Astrocyte (in vitro differentiated cells and primary cell): ENCODE measurements around the gene OIP5. TPM values are rescaled to one million over a fixed set of nuclear protein-coding genes. Genes with fewer than 3 reads are reported as not detected.

Experiments
- DNase-seq: peaks from one replicate; pipeline ENCODE4 v3.0.0-alpha.2; 2010; ENCODE audit warnings: low read depth
- FAIRE-seq: peaks from 2 replicates; lab custom pipeline; 2011; peaks lifted over from hg19 to GRCh38; lab: Jason Lieb, UNC
- H2AFZ ChIP-seq: 2 replicates; pipeline ENCODE4 v1.6.0; 2012; ENCODE audit warnings: low read depth, low read length, inconsistent platforms
- H3K27ac ChIP-seq: 2 replicates; pipeline ENCODE4 v1.5.1; 2011; ENCODE audit warnings: low read depth, low read length, inconsistent platforms
- H3K27me3 ChIP-seq: 2 replicates; pipeline ENCODE4 v1.6.0; 2011; ENCODE audit warnings: low read length, inconsistent platforms; ENCODE audit not compliant: insufficient read depth
- H3K36me3 ChIP-seq: 2 replicates; pipeline ENCODE4 v1.5.1; 2011; ENCODE audit warnings: low read length, inconsistent platforms; ENCODE audit not compliant: insufficient read depth
- H3K4me1 ChIP-seq: 2 replicates; pipeline ENCODE4 v1.5.1; 2011; ENCODE audit warnings: low read length, inconsistent platforms; ENCODE audit not compliant: insufficient read depth
- H3K4me2 ChIP-seq: 2 replicates; pipeline ENCODE4 v1.6.0; 2012; ENCODE audit warnings: low read length, inconsistent platforms
- H3K4me3 ChIP-seq: 2 replicates; pipeline ENCODE4 v1.5.1; 2011; ENCODE audit warnings: low read depth, mild to moderate bottlenecking, low read length, inconsistent platforms; ENCODE audit not compliant: insufficient read depth
- H3K79me2 ChIP-seq: 2 replicates; pipeline ENCODE4 v1.6.0; 2012; ENCODE audit warnings: mild to moderate bottlenecking, low read length, inconsistent platforms; ENCODE audit not compliant: insufficient read depth
- H3K9ac ChIP-seq: 2 replicates; pipeline ENCODE4 v1.6.0; 2012; ENCODE audit warnings: mild to moderate bottlenecking, low read length, inconsistent platforms
- H3K9me3 ChIP-seq: 2 replicates; pipeline ENCODE4 v1.5.1; 2012; ENCODE audit warnings: low read depth, mild to moderate bottlenecking, low read length, inconsistent platforms; ENCODE audit not compliant: insufficient read depth
- H4K20me1 ChIP-seq: 2 replicates; pipeline ENCODE4 v1.6.0; 2012; ENCODE audit warnings: low read length, inconsistent platforms; ENCODE audit not compliant: insufficient read depth
- H3K27ac Mint-ChIP-seq: one replicate; pipeline ENCODE4 v1.8.0; 2021; ENCODE audit warnings: mild to moderate bottlenecking, mixed read lengths; ENCODE audit not compliant: unreplicated experiment
- H3K27me3 Mint-ChIP-seq: one replicate; pipeline ENCODE4 v1.8.0; 2021; ENCODE audit warnings: low read depth, mixed read lengths; ENCODE audit not compliant: unreplicated experiment
- H3K36me3 Mint-ChIP-seq: one replicate; pipeline ENCODE4 v1.8.0; 2021; ENCODE audit warnings: low read depth, mixed read lengths; ENCODE audit not compliant: unreplicated experiment
- H3K4me1 Mint-ChIP-seq: one replicate; pipeline ENCODE4 v1.8.0; 2021; ENCODE audit warnings: low read depth, mixed read lengths; ENCODE audit not compliant: unreplicated experiment
- H3K4me3 Mint-ChIP-seq: one replicate; pipeline ENCODE4 v1.8.0; 2021; ENCODE audit warnings: mild to moderate bottlenecking, moderate library complexity, mixed read lengths; ENCODE audit not compliant: unreplicated experiment
- H3K9me3 Mint-ChIP-seq: one replicate; pipeline ENCODE4 v1.8.0; 2021; ENCODE audit warnings: mild to moderate bottlenecking, mixed read lengths; ENCODE audit not compliant: unreplicated experiment
- EZH2 ChIP-seq: IDR thresholded peaks from 2 replicates; pipeline ENCODE4 v1.6.1; 2012; ENCODE audit warnings: mild to moderate bottlenecking, low read length, inconsistent platforms; ENCODE audit not compliant: insufficient read depth
- total RNA-seq: library from RNA; stranded (reverse); gene quantifications from 2 replicates; pipeline ENCODE4 v1.2.1, GENCODE V29; 2021
- TF ChIP-seq, protein P1 (sequence below): IDR thresholded peaks from 2 replicates; pipeline ENCODE4 v1.5.1; 2011; ENCODE audit warnings: low read depth, mild to moderate bottlenecking, inconsistent platforms, low read length, moderate library complexity; ENCODE audit not compliant: insufficient read depth

The OIP5 gene
- total RNA-seq, 1 donor from 2014 or later: 1.7 TPM

DNA sequence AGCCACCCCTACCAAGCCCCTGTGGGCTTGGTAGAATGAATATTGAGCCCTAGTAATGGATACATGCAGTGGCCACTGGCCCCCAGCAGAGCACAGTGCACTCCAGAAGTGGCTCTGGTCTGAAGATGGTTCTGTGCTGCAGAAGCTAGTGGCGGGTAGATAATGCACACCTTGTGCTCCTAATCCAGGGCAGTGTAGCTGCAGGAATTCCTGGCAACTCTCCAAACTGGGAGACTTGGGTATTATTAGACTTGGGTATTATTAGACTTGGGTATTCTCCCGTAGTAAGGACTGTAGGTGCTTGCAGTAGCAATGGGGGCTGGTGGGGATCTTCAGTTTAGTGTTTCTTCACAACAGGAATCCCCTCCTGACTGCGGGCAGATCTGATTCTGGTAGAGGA is 35.0 kb upstream of the OIP5 start:
- no peaks in the 10 kb centered on the region for H3K79me2 ChIP-seq
- H3K4me1 ChIP-seq: no peaks in the 10 kb centered on the region
- no peak for DNase-seq
- FAIRE-seq: no peak
- no peaks in the 10 kb centered on the region for H3K9me3 ChIP-seq
- H3K9me3 Mint-ChIP-seq: no peaks in the 10 kb centered on the region
- H2AFZ ChIP-seq: no peak overlapping the region
- H3K36me3 ChIP-seq: peaks cover 18% of the 10 kb centered on the region
- H4K20me1 ChIP-seq: no peaks in the 10 kb centered on the region
- no peak overlapping the region for H3K27ac ChIP-seq
- no peak overlapping the region for H3K27ac Mint-ChIP-seq
- H3K4me3 Mint-ChIP-seq: no peak overlapping the region
- TF ChIP-seq, protein P1, sequence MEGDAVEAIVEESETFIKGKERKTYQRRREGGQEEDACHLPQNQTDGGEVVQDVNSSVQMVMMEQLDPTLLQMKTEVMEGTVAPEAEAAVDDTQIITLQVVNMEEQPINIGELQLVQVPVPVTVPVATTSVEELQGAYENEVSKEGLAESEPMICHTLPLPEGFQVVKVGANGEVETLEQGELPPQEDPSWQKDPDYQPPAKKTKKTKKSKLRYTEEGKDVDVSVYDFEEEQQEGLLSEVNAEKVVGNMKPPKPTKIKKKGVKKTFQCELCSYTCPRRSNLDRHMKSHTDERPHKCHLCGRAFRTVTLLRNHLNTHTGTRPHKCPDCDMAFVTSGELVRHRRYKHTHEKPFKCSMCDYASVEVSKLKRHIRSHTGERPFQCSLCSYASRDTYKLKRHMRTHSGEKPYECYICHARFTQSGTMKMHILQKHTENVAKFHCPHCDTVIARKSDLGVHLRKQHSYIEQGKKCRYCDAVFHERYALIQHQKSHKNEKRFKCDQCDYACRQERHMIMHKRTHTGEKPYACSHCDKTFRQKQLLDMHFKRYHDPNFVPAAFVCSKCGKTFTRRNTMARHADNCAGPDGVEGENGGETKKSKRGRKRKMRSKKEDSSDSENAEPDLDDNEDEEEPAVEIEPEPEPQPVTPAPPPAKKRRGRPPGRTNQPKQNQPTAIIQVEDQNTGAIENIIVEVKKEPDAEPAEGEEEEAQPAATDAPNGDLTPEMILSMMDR: no peak
- no peak for TF ChIP-seq EZH2
- peaks cover 4% of the 10 kb centered on the region for H3K36me3 Mint-ChIP-seq
- no peak overlapping the region for H3K4me3 ChIP-seq
- H3K27me3 Mint-ChIP-seq: no peaks in the 10 kb centered on the region
- H3K27me3 ChIP-seq: no peaks in the 10 kb centered on the region
- no peak overlapping the region for H3K4me2 ChIP-seq
- no peak overlapping the region for H3K9ac ChIP-seq
- no peaks in the 10 kb centered on the region for H3K4me1 Mint-ChIP-seq

DNA sequence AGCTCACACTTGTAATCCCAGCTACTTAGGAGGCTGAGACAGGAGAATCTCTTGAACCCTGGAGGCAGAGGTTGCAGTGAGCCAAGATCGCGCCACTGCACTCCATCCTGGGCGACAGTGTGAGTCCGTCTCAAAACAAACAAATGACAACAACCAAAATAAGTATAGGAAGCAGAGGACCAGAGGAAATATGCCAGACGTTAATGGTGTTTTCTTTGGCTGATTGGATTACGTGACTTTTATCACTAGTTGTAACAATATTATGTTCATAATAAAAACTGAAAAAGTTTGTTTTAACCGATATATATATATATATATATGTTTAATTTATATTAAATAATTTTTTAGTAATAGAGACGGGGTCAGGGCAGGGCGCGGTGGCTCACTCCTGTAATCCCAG is 22.0 kb upstream of the OIP5 start:
- Histone ChIP-seq H2AFZ (no peak overlapping the region), H3K79me2 (no peaks in the 10 kb centered on the region), H4K20me1 (no peaks in the 10 kb centered on the region), H3K36me3 (peaks cover 21% of the 10 kb centered on the region), H3K9ac (no peak overlapping the region), H3K4me1 (no peaks in the 10 kb centered on the region), H3K27ac (no peak overlapping the region), H3K27me3 (no peaks in the 10 kb centered on the region), H3K4me2 (no peak overlapping the region), H3K4me3 (no peak overlapping the region), H3K9me3 (no peaks in the 10 kb centered on the region)
- no peaks in the 10 kb centered on the region for H3K4me1 Mint-ChIP-seq
- FAIRE-seq (no peak), DNase-seq (no peak)
- TF ChIP-seq, protein P1: no peak
- no peak for TF ChIP-seq EZH2
- no peak overlapping the region for H3K4me3 Mint-ChIP-seq
- no peaks in the 10 kb centered on the region for H3K27me3 Mint-ChIP-seq
- no peak overlapping the region for H3K27ac Mint-ChIP-seq
- H3K9me3 Mint-ChIP-seq: no peaks in the 10 kb centered on the region
- no peaks in the 10 kb centered on the region for H3K36me3 Mint-ChIP-seq

DNA sequence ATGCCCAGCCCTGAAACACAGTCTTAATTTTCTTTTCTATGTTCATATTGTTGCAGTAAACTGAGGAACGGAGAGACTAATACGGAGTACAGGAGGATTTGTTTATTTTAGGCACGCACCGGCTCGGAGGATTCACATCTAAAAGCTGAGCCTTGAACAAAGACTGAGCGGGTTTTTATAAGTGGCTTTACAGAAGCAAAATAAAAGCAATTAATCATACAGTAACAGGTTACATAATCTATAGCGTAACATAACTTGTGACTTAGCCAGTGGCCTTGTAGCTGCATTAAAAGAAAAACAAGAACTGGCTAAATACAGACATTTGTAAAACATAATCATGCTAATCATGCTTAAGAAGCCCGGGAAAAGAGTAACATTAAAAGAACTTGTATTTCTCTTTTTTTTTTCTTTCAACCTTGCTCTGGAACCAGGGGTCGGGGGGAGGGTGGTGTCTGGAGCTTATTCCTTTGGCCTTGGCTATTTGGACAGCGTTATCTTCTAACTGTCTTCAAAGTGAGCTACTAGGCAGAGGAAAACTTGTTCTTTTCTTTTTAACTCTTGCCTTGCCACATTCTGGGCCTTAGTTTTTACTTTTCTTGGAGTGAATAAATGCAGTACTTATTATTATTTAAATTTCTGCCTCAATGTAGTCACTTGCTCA is 17.8 kb upstream of the OIP5 start:
- Histone ChIP-seq H3K27me3 (no peaks in the 10 kb centered on the region), H4K20me1 (no peaks in the 10 kb centered on the region), H3K4me2 (no peak overlapping the region), H3K79me2 (peaks cover 8% of the 10 kb centered on the region), H3K27ac (no peak overlapping the region), H3K36me3 (peaks cover 31% of the 10 kb centered on the region), H3K9me3 (no peaks in the 10 kb centered on the region), H3K9ac (no peak overlapping the region), H2AFZ (no peak overlapping the region), H3K4me3 (no peak overlapping the region), H3K4me1 (no peaks in the 10 kb centered on the region)
- Mint-ChIP-seq H3K27me3 (no peaks in the 10 kb centered on the region), H3K4me3 (no peak overlapping the region), H3K36me3 (peaks cover 2% of the 10 kb centered on the region), H3K9me3 (no peaks in the 10 kb centered on the region), H3K4me1 (no peaks in the 10 kb centered on the region), H3K27ac (no peak overlapping the region)
- FAIRE-seq (no peak), DNase-seq (no peak)
- TF ChIP-seq, protein P1: no peak
- TF ChIP-seq EZH2: no peak
